ENCODE results near the gene CBLC. TPM values are rescaled to one million over a fixed set of nuclear protein-coding genes. Genes with fewer than 3 reads are reported as not detected.

The CBLC gene
- total and polyA plus RNA-seq, 10 of the 15 experiments (the other 5 are each of a cell fraction or from before 2014, with no cell fraction given): not detected

DNA sequence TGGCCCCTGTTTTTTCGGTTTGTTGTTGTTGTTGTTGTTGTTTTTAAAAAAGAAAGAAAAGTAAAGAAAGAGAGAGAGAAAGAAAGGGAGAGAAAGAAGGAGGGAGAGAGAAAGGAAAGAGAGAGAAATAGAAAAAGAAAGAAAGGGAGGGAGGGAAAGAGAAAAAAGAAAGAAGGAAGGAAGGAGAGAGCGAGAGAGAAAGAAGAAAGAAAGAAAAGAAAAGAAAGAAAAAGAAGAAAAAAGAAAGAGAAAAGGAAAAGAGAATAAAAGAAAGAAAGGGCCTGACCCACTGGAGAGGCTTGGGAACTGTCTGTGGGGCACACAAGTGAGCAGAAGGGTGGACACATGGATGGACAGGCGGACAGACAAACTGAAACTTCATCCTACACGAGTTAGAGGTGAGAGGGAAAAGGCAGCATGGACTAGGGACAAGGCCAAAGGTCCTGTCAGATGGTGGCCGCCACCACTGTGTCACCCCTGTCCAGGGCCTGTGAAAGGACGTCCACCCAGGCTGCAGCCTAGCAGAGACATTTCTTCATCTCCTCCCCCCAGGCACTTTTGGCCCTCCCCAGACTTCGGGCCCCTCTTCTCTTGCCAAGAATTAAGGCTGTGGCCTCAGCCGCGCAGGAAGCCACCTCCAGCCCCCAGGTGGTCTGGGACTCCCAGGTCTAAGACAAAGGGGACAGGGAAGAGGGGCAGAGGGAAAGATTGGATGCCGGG, 22.1 kb downstream of the CBLC start:
- no peak overlapping the region for H3K27ac ChIP-seq (ENCODE audit: control insufficient read depth, insufficient read depth)
- CTCF ChIA-PET: interaction anchor here (0.7 to 4.1 kb wide), 7 partner anchors 15 to 145 kb away, joined by 3 to 24 read pairs (median 5); no protein-coding TSS in a partner anchor
- H3K4me2 ChIP-seq (ENCODE audit: control insufficient read depth, insufficient read depth): no peak overlapping the region
- no peaks in the 10 kb centered on the region; a peak in 1 of 4 replicates for H3K27me3 ChIP-seq (replicated peaks in 1 of 2; ENCODE audit: control insufficient read depth in 2 of 2, insufficient read depth in 2 of 2, low read length in 1 of 2)
- intact Hi-C loops (cut with micrococcal nuclease; ENCODE audit: unreplicated experiment) (loop anchor here (5.0 kb wide), 1 partner anchor 43 kb away; no protein-coding TSS in a partner anchor), in situ Hi-C loops (cut with MboI) (no loop called here)
- POLR2A ChIA-PET: no interaction called here
- ATAC-seq (peak; percentile 8; the same call in 1 of the 3 replicates), FAIRE-seq (no peak), DNase-seq (ENCODE audit: low read depth, low spot score) (no peak)
- 32% methylated on average over 10 of the region's 10 CpGs for WGBS (ENCODE audit: insufficient coverage, insufficient replicate concordance, low lambda C conversion rate, missing lambda C conversion rate)
- SMC1A ChIA-PET (ENCODE audit: uncharacterized antibody, unreplicated experiment): interaction anchor here (1.8 kb wide), 1 partner anchor 76 kb away, joined by 4 read pairs; no protein-coding TSS in a partner anchor
- no peaks in the 10 kb centered on the region for H3K79me2 ChIP-seq (ENCODE audit: control insufficient read depth, insufficient read depth, low read length)
- no peak overlapping the region for H3K4me3 ChIP-seq
- no peaks in the 10 kb centered on the region for H3K9me3 ChIP-seq (replicated peaks; ENCODE audit: control insufficient read depth, insufficient read depth, low read length)
- H2AFZ ChIP-seq (ENCODE audit: control insufficient read depth, low read depth, low read length): no peak overlapping the region
- RAD21 ChIA-PET (ENCODE audit: unreplicated experiment): interaction anchor here (0.5 kb wide), 1 partner anchor 63 kb away, joined by 3 read pairs; no protein-coding TSS in a partner anchor
- H3K9ac ChIP-seq (ENCODE audit: control insufficient read depth, insufficient read depth, low read length): no peak overlapping the region
- no peaks in the 10 kb centered on the region for H4K20me1 ChIP-seq (ENCODE audit: control insufficient read depth, insufficient read depth)
- no TSS peak for BruUV-seq (replicated peaks)
- no peaks in the 10 kb centered on the region for H3K36me3 ChIP-seq (ENCODE audit: control insufficient read depth in 2 of 2, insufficient read depth in 2 of 2, low read length in 1 of 2)
- peaks cover 21% of the 10 kb centered on the region for H3K4me1 ChIP-seq (ENCODE audit: control insufficient read depth, insufficient read depth, low read length)
- TF ChIP-seq ZZZ3 (IDR thresholded peaks at IDR 0.05; ENCODE audit: control insufficient read depth, insufficient read length, low read depth) (no peak), RFX5 (IDR thresholded peaks at IDR 0.05; ENCODE audit: low read depth, low read length) (no peak), RAD21 (IDR thresholded peaks at IDR 0.05; ENCODE audit: insufficient read depth, low read depth, low read length) (no peak), BMI1 (IDR thresholded peaks at IDR 0.05; ENCODE audit: borderline replicate concordance) (no peak), CEBPB (IDR thresholded peaks at IDR 0.05; ENCODE audit: borderline replicate concordance in 1 of 2, low read depth in 2 of 2, low read length in 2 of 2) (no peak), NR2C1 (IDR thresholded peaks at IDR 0.05) (no peak), IKZF1 (conservative IDR thresholded peaks at IDR 0.05) (no peak), PML (IDR thresholded peaks at IDR 0.05; ENCODE audit: low read length) (no peak), NFXL1 (IDR thresholded peaks at IDR 0.05; ENCODE audit: borderline replicate concordance) (no peak), NRF1 (conservative IDR thresholded peaks at IDR 0.05; ENCODE audit: low read depth, low read length) (no peak), IRF4 (IDR thresholded peaks at IDR 0.05; ENCODE audit: low read depth, low read length) (no peak), LARP7 (IDR thresholded peaks at IDR 0.05) (no peak), ZNF217 (IDR thresholded peaks at IDR 0.05) (no peak), FOS (IDR thresholded peaks at IDR 0.05; ENCODE audit: borderline replicate concordance, extremely low read depth, insufficient read length) (no peak)
- TF ChIP-seq, protein P1, sequence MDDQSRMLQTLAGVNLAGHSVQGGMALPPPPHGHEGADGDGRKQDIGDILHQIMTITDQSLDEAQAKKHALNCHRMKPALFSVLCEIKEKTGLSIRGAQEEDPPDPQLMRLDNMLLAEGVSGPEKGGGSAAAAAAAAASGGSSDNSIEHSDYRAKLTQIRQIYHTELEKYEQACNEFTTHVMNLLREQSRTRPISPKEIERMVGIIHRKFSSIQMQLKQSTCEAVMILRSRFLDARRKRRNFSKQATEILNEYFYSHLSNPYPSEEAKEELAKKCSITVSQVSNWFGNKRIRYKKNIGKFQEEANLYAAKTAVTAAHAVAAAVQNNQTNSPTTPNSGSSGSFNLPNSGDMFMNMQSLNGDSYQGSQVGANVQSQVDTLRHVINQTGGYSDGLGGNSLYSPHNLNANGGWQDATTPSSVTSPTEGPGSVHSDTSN (IDR thresholded peaks at IDR 0.05; ENCODE audit: insufficient replicate concordance, low read depth, low read length): no peak

All from GM12878 (cell line).